SKM-1 treated with dmso at 0.1 percent for 144 hours (cell line): ENCODE measurements around the gene EPC2.

ENCODE experiments used
- DNase-seq: peaks from one replicate; lab custom pipeline; 2025; ENCODE audit not compliant: unreplicated experiment; lab: John Stamatoyannopoulos, UW

The EPC2 gene, protein sequence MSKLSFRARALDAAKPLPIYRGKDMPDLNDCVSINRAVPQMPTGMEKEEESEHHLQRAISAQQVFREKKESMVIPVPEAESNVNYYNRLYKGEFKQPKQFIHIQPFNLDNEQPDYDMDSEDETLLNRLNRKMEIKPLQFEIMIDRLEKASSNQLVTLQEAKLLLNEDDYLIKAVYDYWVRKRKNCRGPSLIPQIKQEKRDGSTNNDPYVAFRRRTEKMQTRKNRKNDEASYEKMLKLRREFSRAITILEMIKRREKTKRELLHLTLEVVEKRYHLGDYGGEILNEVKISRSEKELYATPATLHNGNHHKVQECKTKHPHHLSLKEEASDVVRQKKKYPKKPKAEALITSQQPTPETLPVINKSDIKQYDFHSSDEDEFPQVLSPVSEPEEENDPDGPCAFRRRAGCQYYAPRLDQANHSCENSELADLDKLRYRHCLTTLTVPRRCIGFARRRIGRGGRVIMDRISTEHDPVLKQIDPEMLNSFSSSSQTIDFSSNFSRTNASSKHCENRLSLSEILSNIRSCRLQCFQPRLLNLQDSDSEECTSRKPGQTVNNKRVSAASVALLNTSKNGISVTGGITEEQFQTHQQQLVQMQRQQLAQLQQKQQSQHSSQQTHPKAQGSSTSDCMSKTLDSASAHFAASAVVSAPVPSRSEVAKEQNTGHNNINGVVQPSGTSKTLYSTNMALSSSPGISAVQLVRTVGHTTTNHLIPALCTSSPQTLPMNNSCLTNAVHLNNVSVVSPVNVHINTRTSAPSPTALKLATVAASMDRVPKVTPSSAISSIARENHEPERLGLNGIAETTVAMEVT

DNA sequence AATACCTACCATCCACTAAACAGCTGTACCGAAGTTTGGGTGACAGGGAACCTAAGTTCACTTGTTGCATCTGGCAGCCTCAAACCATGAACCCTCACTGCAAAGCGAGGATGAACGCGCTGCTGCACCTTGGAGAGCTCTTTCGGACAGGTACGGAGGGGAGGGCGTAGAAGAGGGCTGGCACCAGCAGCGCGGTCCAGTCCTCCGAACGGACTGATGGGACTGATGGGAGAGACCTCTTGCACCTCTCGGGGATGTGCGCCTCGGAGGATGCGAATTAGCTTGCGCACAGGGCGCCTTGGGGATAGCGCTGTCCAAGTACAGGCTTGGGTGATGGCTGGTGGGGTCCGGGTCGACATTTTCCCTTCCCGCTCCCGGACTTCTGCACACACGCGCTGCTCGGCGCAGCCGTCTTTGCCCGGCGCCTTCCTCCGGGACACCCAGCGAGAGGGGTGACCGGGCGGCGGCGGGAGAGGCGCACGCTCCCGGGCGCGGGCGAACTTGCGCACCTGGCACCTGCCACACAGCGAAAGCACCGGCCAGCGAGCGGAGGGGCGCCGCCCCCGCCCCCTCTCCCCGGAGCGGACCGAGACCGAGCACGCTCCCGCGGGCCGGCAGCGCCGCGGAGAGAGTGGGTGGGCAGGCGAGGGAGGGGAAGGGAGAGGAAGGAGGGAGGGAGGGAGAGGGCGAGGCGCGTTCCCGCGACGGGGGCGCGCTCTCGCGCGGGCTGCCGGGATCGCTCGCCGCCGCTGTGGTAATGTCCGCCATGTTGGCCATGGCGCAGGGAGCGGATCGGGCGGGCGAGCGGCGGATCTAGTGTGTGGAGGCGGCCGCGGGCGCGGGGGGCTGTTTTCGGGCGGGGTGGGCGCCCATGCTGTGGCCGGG lies at the start of gene EPC2:
TSS of gene EPC2 (plus strand) at position 754 of the 885 bp plus-strand sequence. CDS start 267 bp downstream, outside the sequence.
- peak; percentile 70 for DNase-seq

DNA sequence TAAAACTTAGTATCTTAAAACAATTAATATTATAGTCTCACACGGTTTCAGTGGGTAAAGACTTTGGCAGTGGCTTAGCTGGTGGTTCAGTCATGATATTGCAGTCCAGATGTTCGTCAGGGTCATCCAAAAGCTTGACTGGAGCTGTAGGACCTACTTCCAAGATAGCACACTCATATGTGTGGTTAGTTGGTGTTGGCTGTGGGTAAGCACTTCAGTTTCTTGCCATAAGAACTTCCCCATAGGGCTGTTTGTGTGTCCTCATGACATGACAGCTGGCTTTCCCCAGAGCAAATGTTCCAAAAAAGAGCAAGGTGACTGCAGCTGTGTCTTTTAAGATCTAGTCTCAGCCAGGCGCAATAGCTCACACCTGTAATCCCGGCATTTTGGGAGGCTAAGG lies 48.5 kb upstream of the EPC2 start:
- DNase-seq = peak; percentile 17

DNA sequence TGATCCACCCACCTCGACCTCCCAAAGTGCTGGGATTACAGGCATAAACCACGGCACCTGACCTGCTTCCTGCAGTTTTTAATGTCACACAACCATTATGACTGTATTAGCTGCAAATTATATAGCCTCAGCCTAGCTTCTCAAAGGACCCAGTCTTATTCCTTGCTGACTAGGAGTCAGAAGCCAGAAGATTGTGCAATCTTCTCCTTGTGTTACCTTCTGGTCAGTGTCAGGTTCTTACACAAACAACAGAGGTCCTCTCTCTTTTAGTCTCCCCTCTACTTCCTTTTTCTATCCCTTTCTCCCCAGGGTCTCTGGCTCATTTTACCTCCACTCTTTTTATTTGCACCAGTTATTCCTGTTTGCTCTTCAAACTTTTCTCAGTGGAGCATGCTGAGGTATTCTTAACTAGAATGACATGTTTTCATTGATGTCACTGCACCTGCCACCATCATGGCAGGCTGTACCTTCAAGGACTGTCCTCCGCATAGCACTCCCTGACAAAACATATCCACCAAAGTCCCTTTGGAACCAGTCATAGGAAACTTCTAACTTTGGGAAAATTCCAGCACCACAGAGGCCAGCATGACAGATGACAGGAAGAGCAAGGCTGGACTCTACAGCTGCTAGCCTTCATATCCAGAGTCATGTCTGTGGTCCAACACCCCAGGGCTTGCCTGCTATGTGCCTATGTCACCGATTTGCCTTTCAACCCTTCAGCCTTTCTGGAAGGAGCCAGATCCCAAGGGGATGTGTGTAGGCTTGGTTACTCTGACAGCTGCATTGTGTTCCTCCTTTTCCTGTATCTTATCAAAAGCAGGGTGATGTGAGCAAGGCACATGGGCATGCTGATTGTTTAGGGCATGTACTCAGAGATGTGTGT lies 45.2 kb upstream of the EPC2 start:
- no peak for DNase-seq

DNA sequence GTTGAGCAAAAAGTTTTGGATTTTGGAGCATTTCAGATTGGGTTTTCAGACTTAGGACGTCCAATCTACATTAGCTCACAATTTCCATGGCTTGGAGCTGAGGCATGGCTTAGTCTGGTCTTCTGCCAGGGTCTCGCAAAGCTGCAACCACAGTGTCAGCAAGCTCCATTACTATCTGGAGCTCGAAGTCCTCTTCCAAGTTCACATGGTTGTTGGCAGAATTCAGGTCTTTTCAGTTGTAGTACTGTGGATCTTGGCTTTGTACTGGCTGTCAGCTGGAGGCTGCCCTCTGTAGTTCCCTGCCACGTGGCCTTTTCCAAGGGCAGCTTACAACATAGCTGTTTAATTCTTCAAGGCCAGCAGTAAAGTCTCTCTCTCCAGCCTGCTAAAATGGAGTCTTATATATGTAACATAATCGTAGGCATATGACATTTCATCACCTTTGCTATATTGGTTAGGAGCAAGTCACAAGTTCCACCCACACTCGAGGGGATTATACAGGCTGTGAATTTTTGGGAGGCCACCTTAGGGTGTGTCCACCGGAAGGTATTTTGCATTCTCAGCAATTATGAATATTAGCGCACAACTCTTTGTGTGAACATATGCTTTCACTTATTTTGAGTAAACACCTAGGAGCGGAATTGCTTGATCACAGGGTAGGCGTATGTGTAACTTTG lies 41.5 kb upstream of the EPC2 start:
- DNase-seq = no peak

DNA sequence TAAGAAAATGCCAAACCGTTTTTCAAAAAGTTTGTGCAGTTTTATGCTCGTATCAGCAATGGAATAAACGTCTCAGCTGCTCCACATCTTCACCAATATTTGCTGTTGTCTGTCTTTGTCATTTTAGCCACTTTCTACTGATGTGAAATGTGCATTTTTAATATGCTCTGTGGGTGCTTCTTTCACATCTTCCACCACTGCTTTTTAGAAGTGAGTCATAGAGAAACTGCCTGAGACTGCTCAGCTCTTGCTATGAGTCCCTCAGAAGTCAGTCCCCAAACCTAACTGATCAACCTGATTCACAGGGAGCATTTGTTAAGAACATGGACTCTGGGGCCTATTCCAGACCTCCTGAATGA lies 41.0 kb upstream of the EPC2 start:
- DNase-seq = no peak

DNA sequence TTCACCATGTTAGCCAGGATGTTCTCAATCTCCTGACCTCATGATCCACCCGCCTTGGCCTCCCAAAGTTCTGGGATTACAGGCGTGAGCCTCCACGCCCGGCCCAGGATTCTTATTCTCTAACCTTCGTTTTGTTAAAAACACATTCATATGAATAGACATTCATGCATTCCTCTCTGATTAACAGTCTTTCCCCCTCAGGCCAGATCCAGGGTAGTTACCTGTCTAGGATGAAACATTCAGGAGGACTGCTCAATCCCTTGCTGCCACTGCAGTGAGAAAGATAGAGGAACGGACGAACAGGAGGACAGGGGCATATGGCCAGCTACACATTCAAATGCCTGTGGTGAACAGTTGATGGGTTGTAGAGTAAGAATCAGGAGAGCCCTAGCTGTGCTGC lies 39.6 kb upstream of the EPC2 start:
- DNase-seq = no peak

DNA sequence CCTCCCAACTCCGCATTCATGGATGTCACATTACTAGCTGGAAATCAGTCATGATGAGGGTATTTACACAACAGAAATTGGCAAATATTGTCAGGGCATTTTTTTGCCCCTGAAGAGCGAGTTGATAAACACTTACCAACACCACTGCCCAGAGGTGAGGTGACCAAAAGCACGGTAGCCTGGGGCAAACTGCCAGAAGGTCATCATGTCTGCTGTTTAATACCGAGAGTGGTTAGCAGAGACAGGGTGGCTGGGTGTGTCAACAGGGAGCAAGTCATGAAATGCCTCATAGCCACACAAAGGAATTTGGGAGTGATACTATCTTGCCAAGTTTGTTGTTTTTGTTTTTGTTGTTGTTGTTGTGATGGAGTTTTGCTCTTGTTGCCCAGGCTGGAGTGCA lies 37.0 kb upstream of the EPC2 start:
- DNase-seq = no peak

DNA sequence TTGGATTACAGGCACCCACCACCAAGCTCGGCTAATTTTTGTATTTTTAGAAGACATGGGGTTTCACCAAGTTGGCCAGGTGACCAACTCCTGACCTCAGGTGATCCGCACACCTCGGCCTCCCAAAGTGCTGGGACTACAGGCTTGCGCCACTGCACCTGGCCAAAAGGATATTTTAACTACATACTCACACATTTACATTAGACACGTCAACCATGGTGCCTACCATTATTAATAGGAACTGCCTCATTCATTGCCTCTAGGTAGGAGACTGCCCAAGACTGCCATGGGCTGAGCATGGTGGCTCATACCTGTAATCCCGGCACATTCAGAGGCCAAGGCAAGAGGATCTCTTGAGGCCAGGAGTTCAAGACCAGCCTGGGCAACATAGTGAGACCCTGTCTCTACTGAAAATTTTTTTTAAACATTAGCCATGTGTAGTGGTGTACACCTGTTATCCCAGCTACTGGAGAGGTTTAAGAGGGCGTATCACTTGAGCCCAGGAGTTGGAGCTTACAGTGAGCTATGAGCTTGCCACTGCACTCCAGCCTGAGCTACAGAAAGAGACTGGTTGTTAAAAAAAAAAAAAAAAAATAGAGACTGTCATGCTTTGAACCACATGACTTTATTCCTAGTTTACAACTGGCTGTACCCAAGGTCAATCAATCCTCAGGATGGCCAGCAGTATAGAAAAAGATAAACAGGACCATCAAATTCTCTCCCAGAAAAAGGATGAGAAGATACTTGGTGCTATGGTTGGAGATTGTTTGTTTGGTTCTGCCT lies 31.1 kb upstream of the EPC2 start:
- no peak for DNase-seq

DNA sequence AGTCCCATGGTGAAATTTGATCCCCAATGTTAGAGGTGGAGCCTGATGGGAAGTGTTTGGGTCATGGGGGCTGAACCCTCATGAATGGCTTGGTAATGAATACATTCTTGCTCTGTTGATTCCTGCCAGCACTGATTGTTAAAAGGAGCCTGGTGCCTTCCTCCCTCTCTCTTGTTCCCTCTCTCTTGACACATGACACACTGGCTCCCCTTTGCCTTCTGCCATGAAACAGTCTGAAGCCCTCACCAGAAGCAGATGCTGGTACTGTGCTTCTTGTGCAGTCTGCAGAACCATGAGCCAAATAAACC lies 30.6 kb upstream of the EPC2 start:
- DNase-seq = no peak

DNA sequence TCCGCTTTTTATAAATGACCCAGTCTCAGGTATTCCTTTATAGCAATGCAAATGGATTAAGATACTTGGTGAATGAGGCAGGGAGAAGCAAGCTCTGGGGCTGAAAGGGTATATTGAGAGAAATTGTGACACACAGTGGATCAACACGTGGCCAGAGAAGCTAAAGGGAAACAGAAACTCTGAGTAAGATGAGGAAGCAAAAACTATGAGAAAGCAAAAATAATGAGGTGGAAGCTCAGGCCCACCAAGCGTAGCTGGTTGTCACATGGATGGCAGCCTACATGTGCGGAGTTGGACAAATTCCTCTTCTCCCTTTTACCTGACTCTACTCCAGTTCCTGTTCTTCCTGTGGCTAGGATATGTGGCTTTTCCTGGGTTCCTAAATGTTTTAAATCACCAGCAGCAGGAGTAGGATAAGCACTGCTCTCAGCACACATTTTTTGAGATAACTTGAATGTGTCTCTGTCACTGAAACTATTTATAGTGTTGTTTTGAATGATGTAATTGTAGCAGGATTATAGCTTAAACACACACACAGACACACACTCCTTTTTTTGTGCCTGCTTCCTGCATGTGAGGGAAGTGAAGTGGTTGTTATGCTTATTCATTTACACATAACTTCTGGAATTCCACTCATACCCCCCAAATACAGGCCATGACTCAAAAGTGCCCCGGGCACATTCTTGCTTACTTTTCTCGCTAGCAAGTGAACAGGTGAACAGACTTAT lies 30.1 kb upstream of the EPC2 start:
- DNase-seq = peak; percentile 71

DNA sequence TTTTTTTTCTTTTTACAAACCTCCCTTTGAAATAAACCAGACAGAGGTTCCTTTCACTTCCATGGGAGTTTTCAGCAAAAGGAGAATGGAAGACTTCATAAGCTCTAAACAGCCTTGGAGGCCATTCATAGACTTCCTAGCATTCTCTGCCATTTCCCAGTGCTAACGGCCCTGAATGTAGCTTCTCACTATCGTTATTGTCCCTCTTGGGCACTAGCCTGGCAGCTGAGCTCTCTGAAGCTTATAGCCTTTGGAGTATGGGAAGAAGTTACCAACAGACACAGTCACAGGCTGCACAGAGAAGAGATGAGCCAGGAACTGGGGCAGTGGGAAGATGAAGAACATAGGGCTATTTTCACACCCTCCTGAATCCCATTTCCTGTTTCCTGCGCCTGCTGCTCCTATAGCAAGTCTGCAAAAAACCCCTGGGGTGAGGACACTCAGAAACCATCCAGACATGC lies 29.1 kb upstream of the EPC2 start:
- no peak for DNase-seq

DNA sequence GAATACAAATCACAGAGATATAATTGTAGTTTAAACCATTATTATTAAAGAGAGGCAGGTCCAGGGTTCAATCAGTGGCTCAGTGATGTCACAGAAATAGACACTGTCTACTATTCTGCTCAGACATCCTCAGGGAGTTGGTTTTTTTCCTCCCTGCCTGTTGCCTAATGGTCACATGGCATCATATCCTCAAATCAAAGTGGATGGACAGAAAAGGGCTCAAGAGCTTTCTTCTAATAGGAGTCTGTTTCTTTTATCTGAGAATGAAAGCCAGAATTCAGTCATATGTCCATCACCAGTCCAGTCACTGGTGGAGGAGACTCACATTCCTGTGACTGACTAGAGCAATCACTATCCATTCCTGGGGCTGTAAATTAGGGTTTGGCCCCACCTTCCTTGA lies 27.9 kb upstream of the EPC2 start:
- no peak for DNase-seq

DNA sequence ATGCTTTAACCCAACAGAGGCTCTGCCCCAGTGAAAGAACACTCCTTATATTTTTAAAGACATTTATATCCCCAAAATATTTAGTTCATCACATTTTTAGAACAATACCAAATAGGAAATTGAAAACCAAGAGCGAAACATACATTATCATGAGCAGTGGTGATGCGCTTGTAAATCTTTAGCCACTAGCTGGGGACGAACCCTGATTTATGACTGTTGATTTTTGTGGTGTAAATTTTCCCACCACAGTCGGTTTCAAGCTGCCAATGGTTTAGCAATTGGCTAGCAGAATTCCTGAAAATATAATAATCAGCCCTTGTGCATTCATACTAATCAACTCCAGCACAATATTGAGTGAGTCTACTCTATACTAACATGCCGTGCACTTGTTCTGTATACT lies 27.3 kb upstream of the EPC2 start:
- DNase-seq = no peak

DNA sequence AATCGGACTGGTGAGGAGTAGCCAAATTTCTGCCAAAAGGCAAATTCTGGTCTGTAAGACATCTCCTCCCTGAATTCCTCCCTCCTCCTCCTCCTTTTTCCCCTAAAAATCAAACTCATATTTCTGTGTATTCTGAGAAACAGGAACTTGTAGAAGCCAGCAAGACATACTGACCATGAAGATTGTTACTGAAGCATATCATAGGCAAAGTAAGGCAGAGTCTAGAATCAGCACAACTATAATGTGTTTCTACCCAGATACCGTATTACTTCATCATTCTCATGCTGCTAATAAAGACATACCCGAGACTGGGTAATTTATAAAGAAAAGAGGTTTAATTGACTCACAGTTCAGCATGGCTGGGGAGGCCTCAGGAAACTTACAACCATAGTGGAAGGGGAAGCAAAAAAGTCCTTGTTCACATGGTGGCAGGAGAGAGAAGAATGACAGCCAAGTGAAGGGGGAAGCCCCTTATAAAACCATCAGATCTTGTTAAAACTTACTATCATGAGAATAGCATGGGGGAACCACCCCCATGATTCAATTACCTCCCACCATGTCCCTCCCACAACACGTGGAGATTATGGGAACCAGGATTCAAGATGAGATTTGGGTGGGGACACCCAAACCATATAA lies 24.9 kb upstream of the EPC2 start:
- no peak for DNase-seq

DNA sequence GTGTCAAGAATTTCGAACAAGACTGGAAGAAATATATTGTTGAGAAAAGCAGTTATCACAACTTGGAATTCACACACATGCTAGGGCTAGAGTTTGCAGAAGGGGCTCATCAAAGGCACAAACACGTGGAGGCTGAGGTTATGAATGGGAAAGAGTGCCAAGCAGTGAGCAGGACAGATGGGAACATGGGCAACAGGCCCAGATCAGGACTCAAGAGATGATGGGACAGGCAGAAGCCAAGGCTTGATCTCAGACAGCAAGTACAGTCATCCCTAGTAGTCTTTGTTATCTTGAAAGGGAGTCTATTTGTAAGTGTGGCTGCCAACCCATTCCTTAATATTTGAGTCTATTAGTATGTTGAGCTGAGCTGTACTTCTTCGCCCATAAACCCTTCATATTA lies 22.2 kb upstream of the EPC2 start:
- DNase-seq = no peak

DNA sequence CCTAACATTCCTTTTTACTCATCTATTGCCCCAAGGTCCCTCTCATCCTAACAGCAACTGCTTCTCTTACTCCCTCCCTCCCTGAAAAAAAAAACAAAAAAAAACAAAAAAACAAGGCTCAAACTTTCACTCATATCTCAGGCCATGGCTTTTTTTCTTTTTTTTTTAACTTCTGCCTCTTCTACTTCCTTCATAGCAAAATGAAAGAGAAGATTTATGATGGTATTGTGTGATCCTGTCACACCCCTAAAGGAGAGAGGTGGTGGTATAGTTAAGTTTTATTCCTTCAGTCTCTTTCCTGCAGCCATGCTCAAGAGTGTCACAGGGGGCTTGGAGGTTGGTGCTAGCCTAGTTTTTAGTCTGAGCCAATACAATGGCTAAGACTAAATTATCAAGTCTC lies 21.5 kb upstream of the EPC2 start:
- no peak for DNase-seq

DNA sequence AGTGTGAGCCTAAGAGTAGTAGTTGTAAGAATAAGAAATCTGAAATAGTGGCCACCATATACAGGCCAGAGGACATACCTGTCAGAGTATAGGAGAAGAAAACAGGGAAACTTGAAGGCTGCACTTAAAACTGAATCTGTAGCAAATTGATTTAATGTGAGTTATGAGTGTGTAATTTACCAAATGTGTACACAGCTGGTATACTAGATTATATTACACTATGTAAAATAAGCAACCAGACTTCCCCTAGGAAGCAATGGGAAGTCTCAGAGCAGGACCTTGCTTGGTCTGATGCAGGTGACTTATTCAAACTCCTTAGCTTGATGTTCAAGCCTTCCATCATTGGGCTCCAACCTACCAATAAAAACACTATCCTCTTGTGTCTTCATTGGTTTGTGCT lies 17.3 kb upstream of the EPC2 start:
- no peak for DNase-seq

DNA sequence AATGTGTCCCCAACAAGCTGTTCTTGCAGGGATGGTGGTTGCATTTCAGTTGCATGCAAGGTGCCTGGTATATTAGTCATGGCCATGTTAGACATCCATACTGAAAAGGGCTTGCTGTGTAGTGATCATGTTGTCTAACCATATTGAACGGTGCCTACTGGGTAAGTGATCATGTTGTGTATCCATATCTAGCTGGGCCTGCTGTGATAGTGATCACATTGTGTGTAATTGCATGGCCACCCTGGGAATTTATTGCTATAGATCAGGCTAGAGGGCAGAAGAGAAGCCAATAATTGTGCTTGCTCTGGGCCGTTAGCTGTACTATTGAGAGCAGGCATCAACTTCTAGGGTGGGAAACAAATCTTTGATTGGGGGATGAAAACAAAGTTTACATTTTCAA lies 9.8 kb upstream of the EPC2 start:
- no peak for DNase-seq
